ENCODE results near the gene HHATL.

HHATL gene

DNA sequence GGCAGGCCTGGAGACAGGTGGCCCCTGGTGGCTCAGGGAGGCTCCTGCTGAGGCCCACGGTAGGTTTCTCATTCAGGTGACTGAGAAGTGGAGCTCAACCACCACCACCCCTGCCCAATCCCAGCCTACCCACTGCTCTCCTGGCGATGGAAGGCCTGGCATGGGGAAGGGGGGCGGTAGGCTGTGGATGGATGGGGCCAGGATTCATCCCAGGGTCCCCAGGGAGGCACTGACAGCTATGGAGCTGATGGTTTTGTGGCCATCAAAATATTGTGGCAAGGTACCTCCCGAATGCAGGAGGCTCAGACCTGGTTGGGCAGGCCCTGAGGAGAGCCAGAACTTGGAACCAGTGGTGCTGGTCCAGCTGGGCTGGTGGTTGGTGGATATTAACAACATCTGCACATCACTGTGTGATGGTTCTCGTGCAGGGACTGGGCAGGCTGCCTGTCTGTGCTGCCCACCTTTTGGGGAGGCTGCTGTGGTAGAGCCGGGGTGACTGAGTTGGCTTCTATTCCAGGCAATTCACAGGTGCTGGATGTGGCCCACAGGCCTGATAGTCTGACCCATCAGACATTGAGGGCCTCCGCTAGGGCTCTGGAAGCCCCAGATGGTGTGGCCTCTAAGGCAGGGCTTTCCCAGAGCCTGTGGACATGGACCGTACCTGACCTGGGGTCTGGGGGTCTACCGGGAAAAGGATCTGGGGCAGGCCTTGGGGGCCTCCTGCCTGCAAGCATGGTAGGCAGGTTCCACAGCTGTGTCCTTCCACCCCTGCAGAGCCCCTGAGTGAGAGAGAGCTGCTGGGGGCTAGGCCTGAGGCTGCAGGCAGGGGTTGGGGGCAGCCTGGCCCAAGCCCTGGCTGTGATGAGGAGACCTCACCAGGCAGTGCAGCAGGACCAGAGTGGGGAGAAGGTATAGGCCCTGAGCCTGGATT is 45.7 kb downstream of the HHATL start:
- in situ Hi-C loops (cut with HindIII; ENCODE audit: low sequenced_read_pairs) = no loop called here

DNA sequence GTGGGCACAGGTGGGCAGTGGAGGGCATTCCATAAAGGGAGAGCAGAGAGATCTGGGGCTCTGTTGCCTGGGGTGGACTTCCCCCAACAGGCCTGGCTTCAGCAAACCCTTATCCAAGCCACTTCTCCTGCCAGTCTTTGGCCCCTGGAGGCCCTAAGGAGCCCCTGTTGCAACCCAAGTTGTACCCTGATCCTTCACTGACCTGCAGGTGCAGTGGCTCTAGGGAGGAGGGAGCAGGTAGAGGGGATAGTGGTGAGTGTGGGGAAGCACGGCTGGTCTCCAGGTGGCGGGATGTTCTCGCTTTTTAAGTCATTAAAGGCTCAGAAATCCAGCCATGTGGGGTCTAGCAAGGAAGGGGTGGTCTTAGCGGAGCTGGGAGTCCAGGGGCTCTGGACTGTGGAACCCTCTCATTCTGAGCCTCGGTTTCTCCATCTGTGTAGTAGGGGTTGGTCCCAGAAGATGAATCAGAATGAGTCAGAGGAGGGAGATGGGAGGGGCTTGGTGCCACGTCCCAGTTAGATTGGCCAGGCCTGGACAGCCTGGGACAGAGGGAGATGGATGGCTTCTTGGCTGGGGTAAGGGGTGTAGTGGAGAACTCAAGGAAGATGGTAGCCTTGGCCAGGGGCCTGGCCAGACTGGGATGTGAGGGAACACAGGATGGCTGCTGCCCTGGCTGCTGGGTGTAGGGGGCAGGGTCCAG is 46.5 kb downstream of the HHATL start:
- in situ Hi-C loops (cut with HindIII; ENCODE audit: low sequenced_read_pairs) = no loop called here

DNA sequence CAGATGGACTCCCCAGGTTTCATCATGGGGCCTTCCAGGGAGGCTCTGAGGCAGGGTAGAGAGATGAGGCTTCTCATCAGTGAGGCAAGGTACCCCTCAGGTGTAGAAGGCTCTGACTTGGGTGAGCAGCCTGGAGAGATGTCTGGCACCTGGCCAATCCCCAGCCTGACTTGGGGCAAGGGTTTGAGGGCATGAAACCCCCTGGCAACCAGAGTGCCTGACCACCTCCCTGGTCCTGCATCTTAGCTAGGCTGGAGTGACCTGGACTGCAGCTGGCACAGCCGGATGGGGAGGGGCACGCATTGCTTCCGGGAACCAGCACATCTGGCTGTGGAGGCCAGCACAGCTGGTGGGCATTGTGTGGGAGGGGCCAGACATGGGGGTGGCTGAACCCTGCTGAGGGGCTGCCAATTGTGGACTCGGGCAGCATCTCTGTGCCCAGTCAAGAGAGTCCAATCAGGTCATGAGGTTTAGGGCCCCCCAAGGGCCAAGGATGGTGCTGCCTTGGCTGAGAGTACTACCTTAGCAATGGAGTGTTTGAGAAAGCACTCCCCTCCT is 47.2 kb downstream of the HHATL start:
- in situ Hi-C loops (cut with HindIII; ENCODE audit: low sequenced_read_pairs) = no loop called here

DNA sequence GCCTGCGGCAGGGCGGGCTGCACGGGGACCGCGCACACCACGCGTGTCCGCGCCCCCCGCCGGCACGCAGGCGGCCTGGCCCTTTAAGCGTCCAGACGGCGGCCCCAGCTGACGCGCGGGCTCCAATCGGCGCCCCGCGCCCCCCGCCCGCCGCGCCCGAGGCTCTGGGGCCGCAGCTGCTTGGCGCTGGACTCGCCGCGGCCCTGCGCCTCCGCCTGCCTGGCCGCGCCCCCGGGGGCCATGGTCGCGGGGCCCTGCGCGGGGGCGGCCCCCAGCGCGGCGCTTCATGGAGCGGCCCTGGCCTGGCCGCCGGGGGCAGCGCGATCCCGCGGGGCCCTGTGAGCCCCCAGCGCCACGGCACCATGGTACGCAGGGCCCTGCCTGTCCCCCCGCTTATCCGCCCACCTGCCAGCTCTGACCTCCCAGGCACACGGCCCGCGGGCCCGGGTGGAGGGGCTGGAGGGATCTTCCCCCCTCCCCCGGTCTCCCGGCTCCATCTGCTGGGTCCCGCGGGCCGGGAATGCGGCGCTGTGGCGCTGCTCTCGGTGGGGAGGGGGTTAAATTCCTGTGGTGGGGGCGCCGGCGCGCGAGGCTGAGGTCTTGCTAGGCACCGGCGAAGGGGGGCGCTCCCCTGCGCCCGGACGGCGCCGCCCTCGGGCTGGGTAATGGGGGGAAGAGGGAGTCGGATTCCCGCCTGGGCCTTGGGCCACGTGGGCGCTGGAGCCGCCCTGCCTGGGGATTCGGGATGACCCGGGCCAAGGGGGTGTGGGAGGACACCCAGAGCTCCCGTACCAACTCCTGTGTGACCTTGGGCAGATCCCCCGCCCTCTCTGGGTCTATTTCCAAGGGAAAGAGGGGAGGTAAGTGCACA is 48.0 kb downstream of the HHATL start:
- in situ Hi-C loops (cut with HindIII; ENCODE audit: low sequenced_read_pairs) = no loop called here

DNA sequence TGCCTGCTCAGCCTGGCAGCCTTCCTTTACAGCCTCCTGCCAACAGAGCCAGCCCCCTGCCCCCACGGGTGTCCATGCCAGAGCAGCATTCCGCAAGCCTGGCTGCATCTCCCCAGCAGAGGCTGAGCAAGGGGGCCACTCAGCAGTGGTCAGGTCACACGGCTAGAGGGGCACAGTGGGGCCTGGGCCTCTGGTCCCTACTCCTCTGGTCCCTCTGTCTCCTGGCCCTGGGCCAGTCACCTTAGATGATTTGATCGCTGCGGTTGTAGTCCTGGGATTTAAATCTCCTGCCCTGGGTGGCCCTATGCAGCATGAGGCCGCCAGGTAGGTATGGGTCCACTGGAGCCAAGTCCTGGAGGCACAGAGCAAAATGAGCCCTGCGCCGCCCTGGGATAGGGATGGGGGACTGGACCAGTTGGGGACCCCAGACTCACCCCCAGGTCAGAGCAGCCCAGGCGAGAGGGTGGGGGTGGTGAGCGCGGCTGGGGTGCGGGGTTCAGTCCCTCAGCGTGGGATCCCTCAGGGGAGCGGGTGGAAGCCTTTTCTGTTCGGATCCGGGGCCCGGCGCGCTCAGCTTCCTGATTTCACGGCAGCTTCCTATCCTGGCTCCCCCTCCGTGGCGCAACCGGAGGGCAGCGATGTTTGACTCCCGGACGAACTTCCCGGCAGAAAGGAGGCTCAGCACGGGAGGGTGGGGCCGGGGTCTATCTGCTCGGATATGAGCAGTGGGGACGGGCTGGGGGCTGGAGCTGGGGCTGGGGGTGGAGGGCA is 48.9 kb downstream of the HHATL start, which contains the start of gene ZBTB47:
TSS of gene ZBTB47 (plus strand) at position 138 of the 771 bp plus-strand sequence. CDS start 4,659 bp downstream, outside the sequence.
- in situ Hi-C loops (cut with HindIII; ENCODE audit: low sequenced_read_pairs) = no loop called here

DNA sequence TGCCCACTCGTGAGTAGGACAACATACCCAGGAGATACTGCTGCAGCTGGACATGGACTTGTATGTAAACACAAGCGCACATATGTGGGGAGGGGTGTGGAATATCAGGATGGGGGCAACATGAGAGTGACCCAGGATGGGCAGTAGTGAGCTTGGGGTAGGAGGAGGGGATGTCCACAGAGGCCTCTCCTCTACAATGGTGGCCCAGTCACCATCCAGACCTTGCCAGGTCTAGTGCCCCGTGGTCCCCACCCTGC is 49.4 kb downstream of the HHATL start:
- in situ Hi-C loops (cut with HindIII; ENCODE audit: low sequenced_read_pairs) = no loop called here

DNA sequence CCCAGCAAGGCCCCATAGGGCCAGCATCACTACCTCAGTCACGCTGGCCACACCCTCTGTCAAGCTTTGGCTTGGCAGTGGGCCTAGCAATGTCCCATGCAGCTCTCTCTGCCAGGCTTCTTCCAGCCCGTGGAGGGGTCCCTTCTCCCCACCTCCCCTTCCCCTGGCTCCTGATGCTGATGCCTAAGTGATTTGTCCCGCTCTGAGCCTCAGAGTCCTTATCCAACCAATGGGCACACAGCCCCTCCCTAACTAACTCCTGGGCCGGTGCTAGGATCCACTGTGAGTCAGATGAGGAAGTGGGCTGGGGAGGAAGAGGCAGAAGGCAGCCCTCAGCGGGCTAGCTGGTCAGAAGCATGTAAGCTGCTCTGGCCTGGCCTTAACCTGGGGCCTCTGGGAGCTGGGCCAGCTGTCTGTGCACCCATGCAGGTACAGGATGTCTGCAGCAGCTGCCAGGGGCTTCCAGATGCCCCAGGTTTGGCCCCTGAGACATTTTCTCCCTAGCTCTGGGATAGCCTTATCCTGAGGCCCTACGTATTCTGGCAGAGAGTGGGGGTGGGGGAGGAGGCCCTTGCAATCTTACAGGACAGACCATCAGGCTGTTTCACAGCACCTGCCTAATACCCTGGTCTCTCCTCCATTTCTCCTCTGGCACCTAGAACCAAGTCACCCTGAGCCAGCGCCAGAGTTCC is 49.8 kb downstream of the HHATL start:
- in situ Hi-C loops (cut with HindIII; ENCODE audit: low sequenced_read_pairs) = no loop called here

DNA sequence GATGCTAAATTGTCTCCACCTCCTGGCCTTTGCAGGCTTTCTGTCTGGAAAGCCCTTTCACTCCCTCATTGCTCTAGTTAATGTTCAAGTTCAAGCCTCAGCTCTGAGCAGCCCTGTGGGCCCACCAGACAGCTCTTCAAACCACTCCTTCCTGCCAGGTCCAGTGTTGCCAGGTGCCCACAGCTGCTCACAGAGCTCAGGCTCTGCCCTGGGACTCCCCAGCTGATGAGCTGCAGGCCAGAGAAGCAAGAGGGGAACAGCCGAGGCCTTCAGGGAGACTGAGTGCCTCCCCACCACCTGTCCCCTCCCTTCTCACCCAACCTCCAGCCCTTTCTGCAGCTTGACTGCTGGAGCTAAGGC is 50.4 kb downstream of the HHATL start:
- in situ Hi-C loops (cut with HindIII; ENCODE audit: low sequenced_read_pairs) = no loop called here

DNA sequence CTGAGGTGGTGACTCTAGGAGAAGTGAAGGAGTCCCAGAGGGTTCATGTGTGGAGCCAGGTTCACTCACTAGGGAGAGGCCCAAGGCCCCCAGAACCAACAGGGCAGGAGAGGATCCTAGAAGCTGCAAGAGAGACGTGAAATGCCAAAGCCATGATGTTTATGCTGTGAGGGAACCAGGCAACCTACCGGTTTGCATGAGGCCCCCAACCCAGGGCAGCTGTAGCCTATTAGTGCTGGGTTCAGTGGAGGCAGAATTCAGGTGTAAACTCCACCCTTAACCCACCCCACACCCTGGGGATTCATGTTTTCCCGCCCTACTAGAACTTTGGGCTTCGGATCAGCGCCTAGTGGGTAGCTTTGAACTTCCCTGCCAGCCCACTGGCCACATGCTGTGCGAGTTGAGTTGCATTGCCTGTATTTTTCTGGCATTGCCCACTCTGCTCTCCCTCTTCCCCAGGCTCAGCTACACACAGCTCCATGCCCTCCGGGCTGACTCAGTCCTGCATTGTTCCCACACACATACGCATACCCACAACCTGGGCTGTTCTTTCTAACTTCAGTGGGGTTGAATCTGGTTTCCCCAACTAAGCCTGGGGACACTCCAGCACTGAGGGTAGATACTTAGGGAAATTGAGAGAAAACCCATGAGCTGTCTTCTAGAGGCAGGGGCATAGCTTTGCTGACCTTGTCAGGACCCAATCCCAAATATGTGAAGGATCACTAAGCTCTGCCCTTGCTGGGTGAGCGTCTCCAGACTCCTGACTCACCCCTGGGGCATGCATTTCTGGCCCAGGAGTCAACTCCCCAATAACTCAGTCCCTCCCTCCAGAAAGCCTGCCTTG is 51.1 kb downstream of the HHATL start:
- in situ Hi-C loops (cut with HindIII; ENCODE audit: low sequenced_read_pairs) = no loop called here

DNA sequence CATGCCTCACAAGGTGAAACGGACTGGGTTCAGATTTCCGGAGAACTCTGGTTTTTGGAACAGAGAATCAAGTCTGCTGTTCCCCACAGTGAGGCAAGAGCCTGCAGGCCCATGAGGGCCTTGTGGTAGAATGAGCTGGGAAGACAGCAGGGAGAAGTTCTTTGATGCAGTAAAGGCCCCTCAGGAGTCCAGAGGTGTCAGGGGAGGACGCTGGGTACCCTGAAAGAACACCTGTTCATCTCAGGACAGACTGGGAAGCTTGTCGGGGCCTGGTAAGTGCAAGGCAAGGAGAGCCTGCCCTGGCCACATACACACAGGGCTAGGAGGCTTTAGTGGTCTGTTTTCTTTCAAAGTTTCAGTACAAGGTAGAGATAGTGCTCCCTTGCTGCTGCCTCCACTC is 52.8 kb downstream of the HHATL start:
- in situ Hi-C loops (cut with HindIII; ENCODE audit: low sequenced_read_pairs) = no loop called here

DNA sequence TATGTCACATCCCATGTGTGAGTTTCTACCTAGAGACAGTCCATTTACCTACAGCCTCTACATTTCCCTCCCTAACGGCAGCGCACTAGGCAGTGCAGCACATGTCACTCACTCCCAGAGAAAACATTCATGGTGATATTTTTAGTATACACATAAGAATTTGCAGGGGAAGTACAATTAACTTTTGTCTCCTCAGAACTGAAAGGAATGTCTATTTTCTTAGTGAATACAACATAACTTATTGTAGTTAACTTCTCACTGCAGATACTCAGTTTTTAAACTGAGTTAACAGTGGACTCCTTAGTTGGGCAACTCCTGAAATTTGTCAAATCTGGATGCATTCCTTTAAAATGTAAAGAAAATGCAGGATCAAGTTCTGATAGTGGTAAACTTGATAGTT is 53.6 kb downstream of the HHATL start:
- in situ Hi-C loops (cut with HindIII; ENCODE audit: low sequenced_read_pairs) = no loop called here

DNA sequence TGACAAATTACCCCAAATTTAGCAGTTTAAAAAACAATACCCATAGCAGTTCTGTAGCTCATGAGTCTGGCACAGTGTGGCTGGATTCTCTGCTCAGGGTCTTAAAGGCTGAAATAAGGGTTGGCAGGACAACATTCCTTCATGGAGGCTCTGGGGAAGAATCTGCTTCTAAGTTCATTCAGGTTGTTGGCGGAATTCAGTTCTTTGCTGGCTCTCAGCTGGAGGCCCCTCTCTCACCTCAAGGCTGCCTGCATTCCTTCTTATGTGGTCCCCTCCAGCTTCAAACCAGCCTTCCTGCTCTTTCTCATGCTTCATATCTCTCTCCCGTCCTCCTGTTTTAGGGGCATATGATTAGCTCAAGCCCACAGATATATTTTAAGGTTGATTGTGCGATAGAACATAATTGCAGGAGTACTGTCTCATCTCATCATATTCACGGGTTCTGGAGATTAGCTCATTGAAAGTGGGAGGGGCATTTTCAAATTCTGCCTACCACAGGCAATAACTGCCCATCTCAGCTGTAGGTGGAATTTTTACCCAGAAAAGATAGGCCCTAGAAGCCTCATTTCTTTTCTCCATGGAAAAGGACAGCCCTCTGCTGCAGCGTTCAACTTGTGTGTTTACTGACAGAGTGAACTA is 54.7 kb downstream of the HHATL start:
- in situ Hi-C loops (cut with HindIII; ENCODE audit: low sequenced_read_pairs) = no loop called here

Data from endothelial cell of hepatic sinusoid (primary cell).